Stimulated activated CD8-positive, alpha-beta memory T cell treated with anti-CD3 and anti-CD28 coated beads, Interleukin-15, amount 100 ng/mL, for 24 hours (primary cell): ENCODE measurements around the gene CFAP61.
"Not testable (repeated sequence)": the region's sequence is repeated elsewhere in the genome, so short reads cannot be mapped to it uniquely, and the experiment has no call there.

Source experiments
- DNase-seq: peaks from one replicate; pipeline ENCODE4 v3.0.0-alpha.2; 2020; ENCODE audit warnings: low read depth

The CFAP61 gene, protein sequence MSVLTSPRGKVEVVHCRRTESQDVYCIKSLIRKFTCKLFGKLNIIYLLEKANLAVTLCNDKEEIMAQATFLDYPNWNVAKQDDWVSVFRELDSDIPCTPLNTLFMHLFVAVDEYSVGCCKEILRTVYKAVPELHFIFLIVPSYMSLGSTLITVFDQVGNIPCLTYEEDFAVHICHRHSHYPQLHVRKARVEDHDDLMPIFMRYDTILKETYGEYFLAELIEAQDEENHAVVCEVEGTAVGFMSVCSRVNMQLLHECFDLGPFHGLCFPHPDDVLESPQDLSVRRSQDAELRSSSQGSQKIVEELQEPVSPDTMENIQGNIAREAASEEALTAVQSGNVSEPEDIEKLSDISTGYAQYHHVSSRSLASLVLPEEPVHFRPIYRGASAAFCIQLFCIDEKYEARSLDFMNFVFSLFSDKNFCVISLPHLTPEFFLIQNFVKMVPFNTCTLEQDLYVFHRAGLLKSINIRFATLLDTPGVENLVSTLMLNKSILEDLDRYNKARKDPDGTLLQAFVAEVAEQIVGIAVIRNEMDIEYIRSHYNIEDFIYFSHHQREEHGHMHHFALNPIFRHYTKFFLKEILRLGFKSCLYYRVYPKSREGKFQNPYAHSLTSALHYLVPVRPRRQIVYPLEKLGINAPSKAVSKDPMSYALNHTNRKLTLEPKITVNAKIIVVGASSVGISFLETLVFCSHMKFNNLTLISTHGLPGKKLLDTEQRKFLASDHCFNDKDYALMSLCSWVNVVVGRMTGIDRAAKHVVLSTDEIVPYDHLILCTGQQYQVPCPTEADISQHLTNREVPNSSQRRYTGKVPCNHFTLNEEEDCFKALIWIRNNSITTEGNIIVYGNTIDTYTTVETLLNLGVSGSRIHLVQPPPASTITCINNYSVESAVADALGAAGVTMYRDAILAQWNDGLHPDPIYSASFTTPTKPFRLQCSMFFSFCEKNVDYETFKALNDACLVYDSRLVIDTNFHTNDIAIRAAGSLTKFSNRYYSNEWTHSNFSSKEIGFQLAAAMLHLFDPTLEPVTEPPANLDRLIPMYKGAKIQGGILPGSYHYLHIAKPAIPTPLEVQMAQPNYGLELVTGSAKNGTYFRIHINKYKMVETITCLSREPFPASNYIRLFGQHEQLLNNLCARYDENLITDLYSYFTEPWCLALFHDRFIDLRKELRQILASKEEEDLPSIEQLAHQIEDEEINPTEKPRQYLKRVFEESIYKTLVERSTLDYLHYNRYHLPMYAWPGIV

DNA sequence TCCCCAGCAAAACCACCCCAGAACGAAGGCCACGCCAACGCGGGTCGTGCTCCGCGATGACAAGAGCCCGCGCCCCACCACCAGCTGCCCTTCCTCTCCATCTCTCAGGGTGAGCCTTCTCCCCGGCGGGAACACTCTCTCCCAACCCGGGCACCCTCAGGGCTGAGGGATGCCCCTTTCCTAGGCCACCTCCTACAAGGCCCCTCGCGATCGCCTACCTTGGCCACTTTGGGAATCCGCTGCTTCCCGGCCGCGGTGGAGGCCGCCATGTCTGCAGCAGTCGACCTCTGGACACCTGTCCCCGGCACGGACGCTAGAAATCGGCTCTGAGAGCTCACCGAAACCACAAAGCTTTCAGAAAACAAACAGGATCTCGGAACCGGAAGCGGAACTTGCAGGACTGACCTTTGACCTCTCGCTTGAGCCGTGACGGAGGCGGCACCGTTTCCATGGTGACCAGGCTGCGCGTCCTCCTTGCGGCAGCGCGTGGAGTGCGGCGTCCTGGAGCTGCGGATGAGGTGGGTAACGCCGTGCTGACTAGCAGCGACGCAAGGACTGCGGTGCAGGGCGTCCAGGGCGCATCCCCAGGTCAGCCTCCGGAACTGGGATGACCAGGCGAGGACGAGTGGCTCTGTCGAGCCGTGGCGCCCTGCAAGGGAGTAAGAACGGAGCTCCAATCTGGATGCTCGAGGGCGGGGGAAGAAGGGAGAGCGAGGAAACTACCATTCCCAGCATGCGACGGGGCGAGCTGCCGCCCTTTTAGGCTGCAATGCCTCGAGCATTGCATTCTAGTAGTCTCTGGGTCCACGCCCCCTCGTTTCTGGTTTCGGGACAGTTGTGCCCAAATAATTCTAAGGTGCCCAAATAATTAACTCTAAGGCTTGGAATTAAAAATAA, at the start of gene CFAP61, which contains the start of gene CRNKL1:
TSS of gene CFAP61 (plus strand) at position 459 of the 897 bp plus-strand sequence. CDS start 4,122 bp downstream, outside the sequence.
TSS of gene CRNKL1 (minus strand) at position 393 of the 897 bp plus-strand sequence. CDS start at position 269, 124 bp downstream.
- peak; percentile 92 for DNase-seq

DNA sequence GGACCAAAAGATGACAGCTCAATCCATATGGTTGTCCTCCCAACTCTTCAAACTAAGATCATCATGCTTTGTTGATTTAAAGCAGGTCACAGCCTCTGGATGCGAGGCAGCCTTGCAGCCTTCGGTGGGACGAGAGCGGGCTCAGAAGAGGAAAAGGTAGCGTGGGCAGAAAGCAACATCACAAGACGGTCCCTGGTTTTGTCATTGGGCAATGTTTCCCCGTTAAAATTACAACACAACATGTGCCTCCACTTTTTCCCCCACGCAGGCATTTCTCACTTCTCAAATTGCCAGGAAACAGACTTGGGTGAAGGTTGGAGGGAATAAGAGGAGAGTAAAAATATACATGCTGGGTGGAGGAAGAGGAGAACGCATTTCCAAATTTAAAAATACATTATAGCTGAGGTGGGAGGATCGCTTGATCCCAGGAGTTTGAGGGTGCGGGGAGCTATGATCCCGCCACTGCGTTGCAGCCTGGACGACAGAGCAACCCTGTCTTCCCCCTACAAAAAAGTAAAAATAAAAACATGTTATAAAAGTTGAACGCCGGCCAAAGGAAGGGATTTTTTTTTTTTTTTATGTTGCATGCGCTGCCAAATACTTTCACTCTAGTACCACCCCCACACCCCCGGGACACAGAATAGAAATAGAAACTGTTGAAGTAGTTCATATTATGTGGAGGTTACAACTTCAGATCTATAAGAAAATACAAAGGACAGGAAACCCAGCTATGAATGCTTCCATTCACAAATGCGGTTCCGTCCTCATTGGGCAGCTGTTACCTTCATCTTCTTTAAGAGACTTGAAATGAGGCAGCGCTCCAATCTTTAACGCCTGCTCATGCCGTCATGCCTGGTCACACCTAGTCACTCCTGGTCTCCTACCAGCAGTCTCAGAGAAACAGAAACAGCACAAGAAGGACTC, 49.0 kb upstream of the CFAP61 start:
- no peak for DNase-seq

DNA sequence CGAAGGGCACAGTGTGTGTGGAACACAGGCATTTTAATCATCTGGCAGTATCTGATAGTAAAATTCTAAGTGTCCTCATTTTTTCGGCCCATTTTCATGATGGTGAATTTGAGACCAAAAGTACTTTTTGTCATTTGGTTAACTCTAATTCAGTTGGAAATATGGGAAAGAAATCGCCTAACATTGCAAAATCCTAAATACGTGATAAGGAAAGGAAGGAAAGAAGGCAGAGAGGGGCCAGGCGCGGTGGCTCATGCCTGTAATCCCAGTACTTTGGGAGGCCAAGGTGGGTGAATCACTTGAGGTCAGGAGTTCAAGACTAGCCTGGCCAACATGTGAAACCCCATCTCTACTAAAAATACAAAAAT, 48.4 kb upstream of the CFAP61 start:
- DNase-seq = not testable (repeated sequence)

DNA sequence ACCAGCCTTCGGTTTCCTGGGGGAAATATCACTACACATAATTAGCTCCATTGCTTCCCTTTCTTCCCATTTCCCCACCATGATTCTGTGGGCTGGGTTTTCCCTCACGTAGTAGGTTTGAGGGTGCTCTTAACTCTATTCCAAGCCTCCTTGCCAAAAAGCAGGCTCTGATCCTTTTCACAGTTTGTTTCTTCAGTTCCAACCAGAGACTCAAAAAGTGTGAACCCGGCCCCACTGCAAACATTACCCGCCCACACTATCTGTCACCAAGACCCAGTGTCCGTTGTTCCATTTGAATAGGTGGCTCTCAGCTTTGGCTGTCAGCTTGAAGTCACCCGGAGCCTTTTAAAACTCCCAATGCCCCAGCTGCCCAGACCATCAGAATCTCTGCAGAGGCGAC, 47.0 kb upstream of the CFAP61 start:
- DNase-seq = no peak

DNA sequence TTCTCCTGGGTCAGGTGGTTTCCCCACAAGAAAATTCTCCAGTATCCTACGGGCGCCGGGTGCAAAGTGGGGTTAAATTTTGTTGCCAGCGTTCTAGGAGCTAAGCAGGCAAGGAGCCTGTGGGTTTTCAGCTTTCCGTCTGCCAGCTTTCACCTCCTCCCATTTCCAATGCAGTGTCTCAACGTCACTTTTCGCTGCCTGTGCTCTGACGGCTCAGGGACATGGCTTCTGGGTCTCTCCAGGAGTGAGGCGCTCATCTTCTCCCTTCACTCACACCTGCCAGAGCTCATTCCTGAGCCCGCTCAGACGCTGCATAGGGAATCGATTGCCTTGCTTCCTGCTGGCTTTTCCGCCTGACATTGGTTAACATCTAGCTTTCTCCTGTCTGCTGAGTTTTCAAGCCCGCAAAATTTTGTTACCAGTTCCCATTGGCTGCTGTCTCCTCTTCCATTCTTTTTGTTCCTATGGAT, 42.5 kb upstream of the CFAP61 start:
- no peak for DNase-seq

DNA sequence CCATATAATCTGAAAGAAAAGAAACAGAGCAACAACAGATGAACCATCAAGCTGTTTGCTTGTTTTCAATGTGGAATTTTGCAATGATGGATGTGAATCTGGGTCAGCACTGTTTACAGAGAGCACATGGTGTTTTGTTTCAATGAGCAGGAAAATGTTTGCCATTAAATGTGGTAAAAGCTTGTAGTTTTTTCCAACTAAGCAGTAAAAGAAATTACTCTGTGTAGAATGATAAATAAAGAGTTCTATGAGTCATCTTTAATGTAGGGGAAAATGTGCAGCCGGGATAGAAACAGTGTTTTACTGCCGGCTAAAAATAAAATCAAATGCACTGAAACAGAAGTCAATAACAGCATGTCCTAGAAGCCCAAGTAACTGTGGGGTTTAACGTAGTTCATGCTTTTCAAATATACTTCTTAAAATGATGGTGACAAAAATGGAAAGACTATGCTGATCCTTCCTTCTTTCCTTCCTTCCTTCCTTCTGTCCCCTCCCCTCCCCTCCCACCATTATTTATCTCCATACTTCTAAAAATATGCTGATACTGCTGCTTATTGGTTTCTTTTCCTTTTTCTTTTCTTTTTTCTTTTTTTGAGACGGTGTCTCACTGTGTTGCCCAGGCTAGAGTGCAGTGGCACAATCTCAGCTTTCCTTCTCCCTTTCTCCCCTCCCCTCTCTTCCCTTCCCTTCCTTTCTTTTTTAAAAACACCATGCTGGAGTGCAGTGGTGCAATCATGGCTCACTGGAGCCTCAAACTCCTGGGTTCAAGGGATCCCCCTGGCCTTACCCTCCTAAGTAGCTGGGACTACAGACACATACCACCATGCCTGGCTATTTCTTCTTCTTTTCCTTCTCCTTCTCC, 41.5 kb upstream of the CFAP61 start:
- no peak for DNase-seq

DNA sequence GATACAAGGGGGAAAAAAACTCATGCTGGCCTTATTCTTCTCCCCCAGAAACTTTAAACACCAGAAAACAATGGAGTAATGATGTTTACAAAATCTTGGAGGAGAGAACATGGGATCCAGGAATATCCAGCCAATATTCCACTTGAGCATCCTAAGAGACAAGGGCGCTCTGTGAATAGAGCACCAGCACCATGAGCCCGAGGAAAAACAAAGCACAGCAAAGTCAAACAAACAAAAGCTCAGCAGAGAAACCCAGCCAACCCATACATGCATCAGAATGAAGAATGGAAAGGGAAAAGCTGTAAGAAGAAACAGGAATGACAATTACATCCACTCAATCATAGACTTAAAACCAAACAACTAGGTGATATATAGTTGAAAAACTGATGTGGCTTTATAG, 39.8 kb upstream of the CFAP61 start:
- no peak for DNase-seq

DNA sequence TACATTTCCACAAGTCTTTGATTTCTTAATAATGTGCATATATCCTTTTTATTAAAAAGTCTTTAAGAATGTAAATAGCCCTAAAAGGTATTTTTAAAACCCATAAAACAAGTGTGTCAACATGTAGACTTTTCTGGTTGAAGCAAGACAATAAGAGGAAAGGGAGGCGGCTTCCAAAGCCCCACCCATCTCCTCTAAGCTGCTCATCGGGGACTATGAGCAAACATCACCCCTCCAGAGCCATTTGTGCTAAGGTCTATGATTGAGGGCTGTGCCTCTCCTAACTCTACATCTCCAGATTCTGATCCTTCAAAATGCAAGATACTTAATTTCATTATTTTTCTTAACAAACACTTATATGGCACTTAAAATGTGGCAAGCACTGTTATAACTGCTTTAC, 37.7 kb upstream of the CFAP61 start:
- DNase-seq = no peak

DNA sequence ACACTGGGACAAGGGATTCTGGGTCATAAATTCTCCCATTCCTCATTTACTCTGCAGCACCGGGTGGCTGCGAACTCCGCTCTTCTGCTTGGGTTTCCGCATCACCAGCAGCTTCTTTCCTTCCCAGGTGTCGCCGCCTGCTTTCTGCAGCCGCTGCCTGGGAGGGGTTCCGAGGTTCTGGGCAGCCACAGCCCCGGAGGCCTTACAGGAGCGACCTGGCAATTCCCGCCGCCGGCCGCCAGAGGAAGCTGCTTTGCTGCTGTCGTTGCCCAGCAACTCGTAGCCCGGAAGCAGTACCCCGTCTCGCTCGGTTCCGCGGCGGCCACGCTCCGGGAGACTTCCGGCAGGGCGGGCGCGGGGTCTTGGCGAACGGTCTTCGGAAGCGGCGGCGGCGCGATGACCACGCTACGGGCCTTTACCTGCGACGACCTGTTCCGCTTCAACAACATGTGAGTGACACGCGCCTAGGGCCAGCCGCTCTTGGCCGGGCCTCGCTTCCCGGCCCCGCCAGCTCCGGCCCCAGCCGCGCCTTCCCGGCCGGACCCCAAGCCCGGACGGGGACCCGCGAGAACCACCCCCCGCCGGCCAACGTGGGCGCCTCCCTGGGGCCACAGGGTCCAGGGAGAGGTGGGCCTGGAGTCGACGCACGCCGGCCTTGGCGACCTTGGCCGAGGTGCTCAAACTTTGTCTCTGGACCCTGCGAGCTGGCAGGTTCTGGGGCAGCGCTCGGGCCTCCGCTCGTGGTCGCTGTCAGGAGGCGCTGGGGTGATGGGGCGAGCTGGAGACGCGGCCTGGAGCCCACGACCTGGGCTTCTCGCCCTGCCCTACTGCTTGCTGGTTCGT, 35.1 kb upstream of the CFAP61 start, which contains the start of gene NAA20:
TSS of gene NAA20 (plus strand) at position 362 of the 843 bp plus-strand sequence. CDS start at position 397, 35 bp downstream.
- peak; percentile 71 for DNase-seq

DNA sequence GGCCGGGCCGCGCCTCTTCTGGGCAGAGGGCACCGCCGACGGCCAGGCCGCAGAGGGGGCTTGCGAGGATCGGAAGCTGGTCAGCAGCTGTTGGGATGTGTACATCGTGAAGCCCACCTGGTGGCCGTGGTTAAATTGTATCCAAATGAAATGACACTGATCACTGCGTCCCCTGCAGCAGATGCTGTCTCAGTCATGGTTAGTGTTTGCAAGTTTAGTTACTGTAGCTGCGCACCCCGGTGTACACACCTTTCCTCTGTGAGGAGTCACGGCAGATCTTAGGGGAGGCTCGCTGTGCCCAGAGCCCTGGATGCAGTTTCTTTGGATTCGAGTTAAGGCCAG, 34.5 kb upstream of the CFAP61 start:
- DNase-seq = no peak

DNA sequence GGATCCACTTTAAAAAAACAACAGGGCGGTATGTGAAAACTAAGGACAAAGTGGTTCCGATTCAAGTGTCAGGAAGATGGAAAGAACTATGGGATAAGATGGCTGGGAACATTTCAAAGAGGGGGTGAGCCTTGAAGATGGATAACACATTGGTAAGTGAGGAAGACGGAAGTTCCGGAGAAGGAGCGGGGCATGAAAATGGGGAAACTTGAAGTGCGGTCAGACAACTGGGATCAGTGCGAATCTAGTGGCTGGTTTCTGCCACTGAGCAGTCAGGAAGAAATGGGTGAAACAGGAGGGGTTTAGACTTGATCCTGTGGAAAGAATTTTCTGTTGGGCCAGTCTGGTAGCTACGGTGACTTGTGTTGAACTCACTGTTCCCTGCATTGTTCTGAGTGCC, 34.0 kb upstream of the CFAP61 start:
- no peak for DNase-seq

DNA sequence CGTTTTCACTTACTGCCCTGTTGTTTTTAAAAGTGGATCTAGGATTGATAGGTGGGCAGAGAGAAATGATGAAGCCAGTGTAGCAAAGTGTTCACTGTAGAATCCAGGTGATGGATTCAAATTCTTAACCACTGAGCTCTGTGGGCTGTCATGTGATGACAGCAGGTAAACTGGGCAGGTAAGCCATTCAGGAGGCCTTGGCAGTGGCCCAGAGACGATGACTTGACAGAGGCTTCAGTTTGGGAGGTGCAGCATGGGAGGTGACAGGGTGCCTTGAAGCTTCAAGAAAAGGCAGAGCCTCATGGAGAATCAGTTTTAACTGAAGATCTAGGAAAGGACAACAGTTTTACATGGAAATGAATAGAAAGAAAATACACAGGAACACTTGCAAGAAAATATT, 33.2 kb upstream of the CFAP61 start:
- no peak for DNase-seq

DNA sequence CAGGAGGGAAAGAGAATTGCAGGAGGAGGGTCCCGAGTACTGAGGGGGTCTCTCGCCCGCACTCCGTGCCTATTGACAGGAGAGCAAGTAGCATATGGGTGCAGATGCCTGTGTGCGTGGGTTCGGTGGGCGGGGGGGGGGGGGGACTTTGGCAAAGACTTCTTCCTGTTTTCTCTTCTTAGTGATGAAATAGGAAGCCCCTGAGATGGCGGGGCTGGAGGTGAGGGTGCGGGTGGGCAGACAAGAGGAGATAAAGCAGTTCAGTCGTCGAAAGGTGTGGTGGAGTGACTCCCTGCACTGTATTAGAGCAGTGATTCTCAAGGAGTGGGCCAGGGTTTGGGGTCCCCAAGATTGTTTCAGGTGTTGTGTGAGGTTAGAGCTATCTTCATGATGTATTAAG, 31.4 kb upstream of the CFAP61 start:
- no peak for DNase-seq

DNA sequence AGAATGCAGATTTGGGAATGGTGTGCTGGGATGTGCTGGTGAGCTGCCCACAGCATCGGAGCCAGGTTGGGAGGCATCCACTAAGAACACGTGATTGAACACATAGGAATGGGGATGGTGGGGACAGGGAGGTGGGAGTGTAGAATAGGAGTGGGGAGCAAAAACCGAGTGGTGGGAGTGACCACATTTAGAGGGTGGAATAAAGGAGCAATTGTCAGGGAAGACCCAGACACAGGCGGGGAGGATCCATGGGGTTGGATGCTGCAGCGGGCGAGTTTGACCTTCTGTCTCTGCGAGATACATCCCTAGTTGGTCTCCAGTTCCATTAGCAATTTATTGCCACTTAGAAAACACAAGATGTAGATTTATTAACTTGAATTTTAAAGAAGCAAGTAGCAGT, 30.5 kb upstream of the CFAP61 start:
- no peak for DNase-seq

DNA sequence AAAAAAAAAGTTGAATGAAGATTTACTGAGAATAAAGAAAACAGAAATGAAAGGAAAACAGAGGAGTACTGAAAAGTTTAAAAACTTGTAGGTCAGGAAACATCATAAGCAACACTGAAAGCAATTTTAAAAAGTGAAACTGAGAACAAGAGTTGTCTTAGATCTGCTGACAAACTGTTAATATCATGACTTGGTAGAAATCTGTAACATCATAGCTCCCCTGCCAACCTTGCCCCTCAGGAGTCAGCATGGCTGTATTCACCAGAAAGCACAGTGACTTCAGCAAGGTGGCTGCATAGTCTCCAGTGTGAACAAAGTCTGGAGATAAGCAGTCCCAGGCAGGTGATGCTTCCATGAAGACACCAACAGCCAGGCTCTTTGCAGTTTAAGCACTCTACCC, 29.8 kb upstream of the CFAP61 start:
- no peak for DNase-seq

DNA sequence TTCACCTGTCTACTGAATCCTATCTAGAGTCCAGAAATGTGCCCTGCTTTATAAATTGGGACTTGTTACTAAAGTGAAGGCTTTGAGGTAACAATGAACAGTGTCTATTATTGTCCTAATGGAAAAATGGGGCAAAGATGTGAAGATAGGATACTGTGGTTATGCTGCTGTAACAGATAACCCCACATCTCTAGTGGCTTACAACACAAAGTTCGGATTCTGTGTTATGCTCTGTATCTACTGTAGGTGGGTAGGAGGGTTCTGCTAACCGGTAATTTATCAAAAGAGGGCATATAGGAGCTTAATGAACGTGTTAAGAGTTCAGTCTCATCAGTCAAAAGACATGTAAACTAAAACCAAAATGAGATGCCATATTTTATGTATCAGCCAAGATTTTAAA, 28.9 kb upstream of the CFAP61 start:
- no peak for DNase-seq

DNA sequence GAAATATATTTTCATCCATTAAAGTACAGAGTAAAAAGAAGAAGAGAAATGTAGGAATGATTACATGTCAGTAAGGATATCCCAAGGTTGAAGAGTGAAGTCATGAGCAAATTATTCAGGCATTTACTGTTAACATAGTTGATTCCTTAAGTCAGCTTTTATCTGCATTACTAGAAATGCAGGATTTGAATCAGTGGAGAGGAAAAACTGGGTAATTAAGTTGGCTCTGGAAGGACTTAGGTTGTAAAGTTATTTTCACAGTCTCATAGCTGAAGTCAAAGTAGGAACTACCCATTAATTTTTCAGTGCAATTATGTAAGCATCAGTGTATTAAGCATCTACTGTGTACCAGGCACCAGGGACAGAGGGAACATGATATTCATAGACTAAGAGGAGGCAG, 27.4 kb upstream of the CFAP61 start:
- DNase-seq = no peak

DNA sequence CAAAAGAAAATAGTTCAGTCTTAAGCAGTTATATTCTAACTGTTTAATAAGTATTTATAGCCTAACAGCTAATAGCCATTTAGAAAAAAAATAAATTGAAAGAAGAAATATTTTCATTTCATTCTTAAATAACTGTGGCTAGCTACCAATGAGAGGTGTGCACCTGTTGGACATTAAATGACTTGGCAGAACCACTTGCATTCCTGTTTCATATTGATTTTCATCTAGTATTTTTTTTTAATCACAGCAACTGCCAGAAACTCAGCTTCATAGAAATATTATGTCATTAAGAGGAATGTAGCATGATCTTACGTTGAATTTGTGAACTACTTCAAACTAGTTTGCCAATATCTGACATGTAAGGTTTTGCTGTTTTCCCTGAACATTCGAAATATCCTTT, 25.0 kb upstream of the CFAP61 start:
- no peak for DNase-seq
